SJSA1 (cell line): ENCODE measurements around the gene TRPC3. TPM values are rescaled to one million over a fixed set of nuclear protein-coding genes. Genes with fewer than 3 reads are reported as not detected.
A peak's percentile ranks its signal among the peaks of the same experiment; 100 is the strongest.
"Not testable (repeated sequence)": the region's sequence is repeated elsewhere in the genome, so short reads cannot be mapped to it uniquely, and the experiment has no call there.

ENCODE experiments used
- DNase-seq, 2 experiments: peaks; one replicate each; pipeline ENCODE4 v3.0.0-alpha.2; 2015 to 2020; ENCODE audit warnings: low spot score in 2 of 2, low read depth in 1 of 2
- H3K27ac ChIP-seq: fragments of 250-450 bp; sonication (Bioruptor Pico); 2 replicates; pipeline ENCODE4 v1.5.1; 2020; ENCODE audit warnings: mild to moderate bottlenecking, moderate library complexity
- H3K27me3 ChIP-seq: fragments of 250-450 bp; sonication (Bioruptor Pico); replicated peaks from 2 replicates; pipeline ENCODE4 v1.5.1; 2020; ENCODE audit warnings: mild to moderate bottlenecking, moderate library complexity
- H3K36me3 ChIP-seq: fragments of 250-450 bp; sonication (Bioruptor Pico); 2 replicates; pipeline ENCODE4 v1.5.1; 2020; ENCODE audit warnings: mild to moderate bottlenecking
- H3K4me1 ChIP-seq: fragments of 250-450 bp; sonication (Bioruptor Pico); replicated peaks from 2 replicates; pipeline ENCODE4 v1.6.1; 2021; ENCODE audit warnings: mild to moderate bottlenecking
- H3K4me3 ChIP-seq: fragments of 250-450 bp; sonication (Bioruptor Pico); 2 replicates; pipeline ENCODE4 v1.5.1; 2020; ENCODE audit warnings: mild to moderate bottlenecking
- H3K9me3 ChIP-seq: fragments of 250-450 bp; sonication (Bioruptor Pico); replicated peaks from 2 replicates; pipeline ENCODE4 v1.5.1; 2020; ENCODE audit warnings: mild to moderate bottlenecking
- total RNA-seq: library from RNA; depleted of rRNA; stranded (reverse); fragments of >200 nt; shearing (Covaris generic); gene quantifications from 2 replicates; pipeline ENCODE4 v1.2.3, GENCODE V29; 2014

TRPC3 gene
- total RNA-seq, 1 experiment from 2014 or later = 1.3 TPM

DNA sequence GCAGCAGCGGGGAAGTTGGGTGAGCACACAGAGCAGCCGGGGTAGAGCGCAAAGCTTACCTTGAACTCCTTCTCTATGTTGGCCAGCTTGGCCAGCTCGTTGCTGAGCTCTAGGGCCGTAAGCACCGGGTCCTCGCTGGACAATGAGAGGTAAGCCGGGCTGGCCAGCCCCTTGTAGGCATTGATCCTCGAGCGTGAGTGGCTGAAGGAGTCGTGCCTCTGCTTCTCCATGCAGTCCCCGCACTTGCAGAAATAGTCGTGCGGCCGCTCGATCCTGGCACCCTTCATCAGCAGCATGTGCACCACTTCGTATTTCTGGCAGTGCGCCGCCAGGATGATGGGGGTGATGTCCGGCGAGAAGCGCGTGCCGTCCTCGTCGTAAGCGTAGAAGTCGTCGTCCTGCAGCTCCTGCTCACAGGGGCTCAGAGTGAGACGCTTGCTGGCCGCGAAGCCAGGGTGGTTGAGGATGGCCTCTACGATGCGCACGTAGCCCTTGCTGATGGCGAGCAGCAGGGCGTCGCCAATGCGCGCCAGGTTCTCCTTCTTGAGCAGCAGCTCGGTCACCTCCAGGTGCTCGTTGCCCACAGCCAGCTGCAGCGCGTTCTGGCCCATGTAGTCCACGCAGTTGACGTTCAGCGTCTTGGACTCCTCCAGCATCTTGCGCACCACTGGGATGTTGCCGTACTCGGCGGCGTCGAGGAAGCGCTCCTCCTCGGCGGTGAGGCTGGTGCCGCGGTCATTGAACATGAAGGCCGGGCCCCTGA is 19.5 kb downstream of the TRPC3 start:
- no peak for DNase-seq
- H3K4me1 ChIP-seq = no peaks in the 10 kb centered on the region
- no peaks in the 10 kb centered on the region for H3K36me3 ChIP-seq
- H3K9me3 ChIP-seq = no peaks in the 10 kb centered on the region
- H3K4me3 ChIP-seq = no peak overlapping the region
- no peak overlapping the region for H3K27ac ChIP-seq
- H3K27me3 ChIP-seq = peaks cover 2% of the 10 kb centered on the region; the same call in 1 of the 2 replicates

DNA sequence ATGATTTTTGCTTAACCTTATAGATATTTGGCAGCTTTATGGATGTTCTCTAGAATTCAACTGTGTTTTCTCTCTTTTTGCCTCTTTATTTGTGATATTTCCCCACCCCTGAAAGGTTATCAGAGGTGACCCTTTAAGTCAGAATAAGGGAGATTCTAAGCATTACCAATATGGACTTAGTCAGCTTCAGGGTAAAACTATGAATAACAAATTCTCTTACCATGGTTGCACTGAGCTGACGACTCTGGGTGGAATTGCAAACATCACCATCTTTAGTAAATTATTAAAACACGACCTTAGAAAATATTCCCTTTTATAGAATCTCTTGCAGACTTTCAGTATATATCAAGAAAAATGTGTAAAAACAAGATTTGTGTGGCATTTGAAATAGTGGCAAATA is 21.6 kb downstream of the TRPC3 start:
- peaks cover 2% of the 10 kb centered on the region; the same call in 1 of the 2 replicates for H3K27me3 ChIP-seq

DNA sequence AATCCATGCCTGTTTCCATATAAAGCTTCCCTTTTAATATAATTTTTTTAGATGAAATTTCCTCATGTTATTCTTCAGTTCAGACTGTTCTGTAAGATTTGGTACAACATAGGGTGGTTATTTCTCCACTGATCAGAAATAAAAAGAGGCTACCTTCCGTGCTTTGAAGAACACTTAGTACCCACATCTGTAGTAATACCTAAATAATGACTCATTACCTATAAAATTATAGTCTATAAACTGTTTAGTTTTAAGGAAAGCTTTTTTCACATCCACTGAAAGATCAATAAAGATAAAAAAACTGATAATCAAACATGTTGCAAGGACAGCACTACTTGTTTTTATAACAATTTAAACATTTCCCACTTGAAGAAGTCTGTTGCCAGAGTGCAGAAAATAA is 23.9 kb downstream of the TRPC3 start:
- no peak overlapping the region for H3K4me3 ChIP-seq
- DNase-seq = no peak
- peaks cover 2% of the 10 kb centered on the region; the same call in 1 of the 2 replicates for H3K27me3 ChIP-seq
- H3K36me3 ChIP-seq = no peaks in the 10 kb centered on the region
- no peak overlapping the region for H3K27ac ChIP-seq
- H3K9me3 ChIP-seq = no peaks in the 10 kb centered on the region
- no peaks in the 10 kb centered on the region for H3K4me1 ChIP-seq

More for the DNA sequence above, 21.6 kb downstream of the TRPC3 start:
- H3K9me3 ChIP-seq = no peaks in the 10 kb centered on the region
- H3K27ac ChIP-seq = no peak overlapping the region
- H3K4me3 ChIP-seq = no peak overlapping the region
- no peak for DNase-seq
- no peaks in the 10 kb centered on the region for H3K36me3 ChIP-seq
- H3K4me1 ChIP-seq = no peaks in the 10 kb centered on the region

DNA sequence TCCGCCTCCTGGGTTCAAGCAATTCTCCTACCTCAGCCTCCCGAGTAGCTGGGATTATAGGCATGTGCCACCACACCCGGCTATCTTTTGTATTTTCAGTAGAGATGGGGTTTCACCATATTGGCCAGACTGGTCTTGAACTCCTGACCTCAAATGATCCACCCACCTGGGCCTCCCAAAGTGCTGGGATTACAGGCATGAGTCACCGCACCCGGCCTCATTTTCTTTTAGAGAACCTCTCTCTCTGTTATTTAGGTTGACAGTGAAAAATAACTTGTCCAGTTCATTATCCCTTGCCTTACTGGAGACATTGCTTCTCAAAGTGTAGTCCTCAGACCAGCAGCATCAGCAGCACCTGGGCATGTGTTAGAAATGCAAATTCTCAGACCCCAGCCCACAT is 25.4 kb downstream of the TRPC3 start:
- DNase-seq, H3K4me3 ChIP-seq, H3K9me3 ChIP-seq, H3K27ac ChIP-seq, H3K36me3 ChIP-seq, H3K4me1 ChIP-seq, H3K27me3 ChIP-seq: not testable (repeated sequence)

DNA sequence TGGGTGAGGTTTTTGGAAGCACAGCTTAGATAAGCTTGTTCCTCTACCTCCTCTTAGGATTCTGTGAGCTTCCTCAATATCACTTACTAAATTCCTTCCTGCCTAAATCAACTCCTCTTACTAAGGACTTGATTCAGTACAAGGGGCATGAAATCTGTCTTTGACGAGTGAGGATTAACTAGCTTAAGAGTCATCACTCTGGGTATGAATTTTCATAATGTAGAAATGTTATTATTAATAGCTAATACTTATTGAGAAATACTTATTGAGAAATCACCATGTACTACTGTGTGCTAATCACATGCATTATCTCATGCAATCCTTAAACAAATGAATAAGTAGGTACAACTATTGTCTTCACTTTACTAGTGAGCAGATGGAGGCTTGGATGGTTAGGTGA is 28.6 kb downstream of the TRPC3 start:
- Histone ChIP-seq H3K4me3 (no peak overlapping the region), H3K27ac (no peak overlapping the region)
- no peak for DNase-seq

DNA sequence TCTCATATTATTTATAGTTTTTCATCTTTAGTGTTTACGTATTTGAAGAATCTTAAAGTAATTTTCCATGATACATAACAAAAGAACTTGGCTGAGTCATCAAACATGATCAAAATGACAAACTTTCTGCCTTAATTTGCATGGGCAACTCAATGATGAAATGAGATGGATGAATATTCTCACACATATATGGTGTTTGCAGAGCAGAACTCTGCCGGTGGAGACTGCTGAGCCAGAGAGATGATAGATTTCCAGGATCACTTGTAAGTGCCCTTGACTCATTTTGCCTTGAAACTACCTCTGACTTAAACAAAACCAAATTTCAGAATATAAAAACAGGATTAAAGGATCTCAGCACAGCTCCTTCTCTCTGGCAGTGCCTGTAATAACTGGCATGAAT is 38.2 kb downstream of the TRPC3 start:
- Histone ChIP-seq H3K27ac (no peak overlapping the region), H3K4me1 (no peaks in the 10 kb centered on the region), H3K27me3 (no peaks in the 10 kb centered on the region), H3K36me3 (no peaks in the 10 kb centered on the region), H3K9me3 (no peaks in the 10 kb centered on the region), H3K4me3 (no peak overlapping the region)
- no peak for DNase-seq

More for the DNA sequence above, 28.6 kb downstream of the TRPC3 start:
- Histone ChIP-seq H3K27me3 (no peaks in the 10 kb centered on the region), H3K4me1 (no peaks in the 10 kb centered on the region), H3K9me3 (no peaks in the 10 kb centered on the region), H3K36me3 (no peaks in the 10 kb centered on the region)

DNA sequence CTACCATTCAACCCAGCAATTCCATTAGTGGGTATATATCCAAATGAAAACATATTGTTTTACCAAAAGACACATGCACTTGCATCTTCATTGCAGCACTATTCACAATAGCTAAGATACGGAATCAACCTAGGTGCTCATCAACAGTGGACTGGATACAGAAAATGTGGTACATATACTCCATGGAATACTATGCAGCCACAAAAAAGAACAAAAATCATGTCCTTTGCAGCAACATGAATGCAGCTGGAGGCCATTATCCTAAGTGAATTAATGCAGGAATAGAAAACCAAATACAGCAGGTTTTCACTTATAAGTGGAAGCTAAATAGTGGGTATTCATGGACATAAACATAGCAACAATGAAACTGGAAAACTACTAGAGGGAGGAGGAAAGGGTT is 43.5 kb downstream of the TRPC3 start:
- no peaks in the 10 kb centered on the region for H3K36me3 ChIP-seq
- H3K4me1 ChIP-seq = no peaks in the 10 kb centered on the region
- H3K4me3 ChIP-seq = no peak overlapping the region
- DNase-seq = no peak
- H3K9me3 ChIP-seq = no peaks in the 10 kb centered on the region
- H3K27me3 ChIP-seq = no peaks in the 10 kb centered on the region; the same call in 1 of the 2 replicates
- no peak overlapping the region for H3K27ac ChIP-seq

DNA sequence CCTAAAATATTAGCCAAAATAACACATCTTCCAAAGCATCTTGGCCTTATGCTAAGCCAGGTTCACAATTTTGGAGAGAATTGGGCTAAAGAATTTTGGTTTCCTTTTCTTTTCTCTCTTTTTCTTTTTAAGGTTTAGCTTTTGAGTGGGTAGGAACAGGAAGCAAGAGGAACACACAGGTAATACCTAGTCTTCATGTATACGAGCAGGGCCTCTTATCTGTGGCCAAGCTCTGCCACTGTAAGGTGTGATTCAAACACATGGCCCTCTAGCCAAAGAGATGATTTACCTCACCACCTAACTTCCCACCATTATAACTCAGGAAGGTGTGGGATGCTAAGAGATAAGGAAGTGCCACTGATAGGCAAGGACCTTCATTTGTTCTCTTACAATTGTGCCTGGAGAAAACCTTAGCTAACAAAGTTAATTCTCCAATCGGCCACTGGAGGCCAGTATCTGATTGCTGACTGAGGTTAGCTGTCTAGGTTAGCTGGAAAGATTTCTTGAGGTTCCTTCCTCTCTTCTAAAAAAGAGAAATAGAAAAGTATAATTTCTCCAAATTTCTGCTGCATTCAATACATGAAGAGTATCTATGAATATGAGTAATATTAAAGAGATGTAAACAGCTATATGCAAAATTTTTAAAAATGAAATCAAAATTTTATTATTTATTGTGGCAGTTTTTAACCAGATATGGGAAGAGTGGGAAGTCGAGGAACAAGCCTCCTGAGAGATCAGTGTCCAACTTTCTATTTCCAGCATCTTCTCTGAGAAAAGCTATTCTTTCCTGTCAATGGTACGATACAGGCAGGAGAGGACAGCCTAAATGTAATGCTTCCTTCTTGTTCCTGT is 51.5 kb downstream of the TRPC3 start:
- no peaks in the 10 kb centered on the region for H3K4me1 ChIP-seq
- peak in 1 of 2 experiments; percentile 38 for DNase-seq
- no peak overlapping the region for H3K4me3 ChIP-seq
- H3K27ac ChIP-seq = no peak overlapping the region
- no peaks in the 10 kb centered on the region for H3K36me3 ChIP-seq
- peaks cover 5% of the 10 kb centered on the region; the same call in 1 of the 2 replicates for H3K27me3 ChIP-seq
- H3K9me3 ChIP-seq = no peaks in the 10 kb centered on the region

DNA sequence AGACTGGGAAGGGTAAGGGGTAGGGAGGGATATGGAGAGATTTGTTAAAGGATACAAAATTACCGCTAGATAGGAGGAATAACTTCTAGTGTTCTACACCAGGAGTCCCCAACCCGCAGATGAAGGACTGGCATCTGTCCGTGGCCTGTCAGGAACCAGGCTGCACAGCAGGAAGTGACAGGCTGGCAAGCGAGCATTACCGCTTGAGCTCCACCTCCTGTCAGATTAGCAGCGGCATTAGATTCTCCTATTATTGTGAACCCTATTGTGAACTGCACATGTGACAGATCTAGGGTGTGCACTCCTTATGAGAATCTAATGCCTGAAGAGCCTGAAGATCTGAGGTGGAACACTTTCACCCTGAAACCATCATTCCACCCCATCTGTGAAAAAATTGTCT is 53.7 kb downstream of the TRPC3 start:
- Histone ChIP-seq H3K36me3 (no peaks in the 10 kb centered on the region), H3K4me1 (no peaks in the 10 kb centered on the region), H3K9me3 (no peaks in the 10 kb centered on the region), H3K27ac (no peak overlapping the region), H3K27me3 (peaks cover 5% of the 10 kb centered on the region; the same call in 1 of the 2 replicates), H3K4me3 (no peak overlapping the region)
- DNase-seq = no peak

DNA sequence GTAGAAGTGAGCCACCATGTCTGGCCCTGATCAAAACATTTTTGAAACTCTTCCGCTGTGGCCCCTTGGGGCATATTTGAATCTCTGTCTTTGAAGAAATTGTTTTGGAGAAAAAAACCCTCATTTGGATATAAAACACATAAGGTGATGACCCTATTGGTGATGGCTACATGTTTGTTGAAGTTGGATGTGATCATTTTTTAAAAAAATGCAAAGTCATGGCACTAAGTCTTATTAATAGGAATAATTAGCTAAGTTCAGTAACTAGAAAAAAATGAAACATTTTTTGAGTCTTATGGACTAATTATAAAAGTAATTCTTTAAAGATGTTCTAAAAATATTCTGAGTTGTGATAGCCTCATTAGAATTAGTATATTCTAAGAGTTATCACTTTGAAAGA is 63.7 kb downstream of the TRPC3 start:
- H3K9me3 ChIP-seq = no peaks in the 10 kb centered on the region
- DNase-seq = no peak
- H3K27ac ChIP-seq = no peak overlapping the region
- no peak overlapping the region for H3K4me3 ChIP-seq
- no peaks in the 10 kb centered on the region for H3K36me3 ChIP-seq
- peaks cover 9% of the 10 kb centered on the region for H3K27me3 ChIP-seq
- H3K4me1 ChIP-seq = no peaks in the 10 kb centered on the region

DNA sequence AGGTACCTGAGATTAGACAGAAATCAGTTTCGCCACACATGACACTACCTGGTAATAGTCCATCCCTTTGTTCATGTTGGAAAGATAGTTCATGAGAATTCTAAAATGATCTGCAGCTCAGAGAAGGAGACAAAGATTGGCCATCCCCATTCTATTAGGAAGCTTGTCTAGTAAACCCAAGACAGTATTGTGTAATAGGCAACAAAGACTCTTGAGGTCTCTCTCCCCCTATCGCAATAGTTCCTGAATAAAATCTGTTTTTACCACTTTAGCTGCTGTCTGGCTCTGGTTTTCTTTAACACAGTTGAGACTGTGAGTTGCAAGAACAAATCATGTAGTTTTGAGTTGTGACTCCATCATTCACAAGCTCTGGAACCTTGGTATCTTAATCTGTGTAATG is 66.7 kb downstream of the TRPC3 start:
- Histone ChIP-seq H3K4me1 (no peaks in the 10 kb centered on the region), H3K27ac (no peak overlapping the region), H3K36me3 (no peaks in the 10 kb centered on the region), H3K4me3 (no peak overlapping the region), H3K27me3 (peaks cover 15% of the 10 kb centered on the region), H3K9me3 (no peaks in the 10 kb centered on the region)
- DNase-seq = no peak

DNA sequence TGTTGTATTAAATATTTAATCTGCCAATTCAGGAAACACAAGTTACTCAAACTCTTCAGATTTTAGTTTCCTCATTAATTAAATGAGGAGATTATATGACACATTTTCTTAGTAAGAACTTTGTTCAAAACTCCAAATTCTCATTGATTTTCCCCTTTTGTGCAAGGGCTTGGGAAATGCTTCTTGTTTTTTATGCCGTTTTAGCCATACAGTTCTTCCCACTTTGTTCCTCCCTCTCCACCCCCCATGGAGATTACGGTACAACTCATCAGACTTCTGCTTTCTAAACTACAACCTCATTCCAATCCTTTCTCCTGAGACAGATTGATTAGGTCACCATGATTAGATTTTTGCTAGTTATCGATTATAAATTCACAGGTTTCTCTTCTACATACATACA is 70.7 kb downstream of the TRPC3 start:
- H3K4me1 ChIP-seq = no peaks in the 10 kb centered on the region
- no peaks in the 10 kb centered on the region for H3K36me3 ChIP-seq
- H3K27ac ChIP-seq = no peak overlapping the region
- no peak overlapping the region for H3K4me3 ChIP-seq
- H3K27me3 ChIP-seq = peaks cover 22% of the 10 kb centered on the region
- no peak for DNase-seq
- no peaks in the 10 kb centered on the region for H3K9me3 ChIP-seq

DNA sequence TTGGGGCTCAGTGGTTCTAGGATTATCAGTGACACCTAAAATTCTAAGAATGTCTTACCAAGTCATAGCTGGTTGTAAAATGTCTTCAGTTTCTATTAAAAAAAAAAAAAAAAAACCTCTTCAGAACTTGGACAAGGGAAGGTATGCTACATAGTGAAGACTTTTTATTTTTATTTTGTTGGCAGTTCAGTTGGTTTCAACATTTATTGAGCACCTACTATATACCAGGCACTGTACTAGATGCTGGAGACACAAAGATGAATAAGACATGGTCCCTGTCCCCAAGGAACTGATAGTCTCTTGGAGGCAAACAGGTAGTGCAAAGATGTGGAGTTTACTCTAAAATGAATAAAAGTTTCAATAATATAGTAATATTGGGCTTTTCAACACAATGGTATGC is 72.7 kb downstream of the TRPC3 start:
- H3K27me3 ChIP-seq = peaks cover 18% of the 10 kb centered on the region
- DNase-seq = no peak

More for the DNA sequence above, 72.7 kb downstream of the TRPC3 start:
- Histone ChIP-seq H3K4me1 (no peaks in the 10 kb centered on the region), H3K4me3 (no peak overlapping the region), H3K27ac (no peak overlapping the region), H3K9me3 (no peaks in the 10 kb centered on the region), H3K36me3 (no peaks in the 10 kb centered on the region)
